ENCODE data around the gene EIF3L.

The EIF3L gene

GRCh38 chr22:37930270-37930951 lies 81.2 kb downstream of the EIF3L start:
- no peak for DNase-seq

- DNase-seq, result no peak
These were observed 81.8 kb downstream of the EIF3L start for GRCh38 chr22:37930952-37931440.

- DNase-seq, result no peak
These were observed 82.7 kb downstream of the EIF3L start for GRCh38 chr22:37931893-37932389.

- DNase-seq, result no peak
These were observed 83.2 kb downstream of the EIF3L start for GRCh38 chr22:37932401-37932800.

GRCh38 chr22:37932821-37933578 lies 83.8 kb downstream of the EIF3L start:
- no peak for DNase-seq

GRCh38 chr22:37933711-37934376 lies 84.6 kb downstream of the EIF3L start:
- DNase-seq, result peak; percentile 82
